ENCODE data around the gene SPNS2. TPM values are rescaled to one million over a fixed set of nuclear protein-coding genes. Genes with fewer than 3 reads are reported as not detected.

SPNS2 gene
- total RNA-seq, 1 donor from 2014 or later = 0.38 TPM

DNA sequence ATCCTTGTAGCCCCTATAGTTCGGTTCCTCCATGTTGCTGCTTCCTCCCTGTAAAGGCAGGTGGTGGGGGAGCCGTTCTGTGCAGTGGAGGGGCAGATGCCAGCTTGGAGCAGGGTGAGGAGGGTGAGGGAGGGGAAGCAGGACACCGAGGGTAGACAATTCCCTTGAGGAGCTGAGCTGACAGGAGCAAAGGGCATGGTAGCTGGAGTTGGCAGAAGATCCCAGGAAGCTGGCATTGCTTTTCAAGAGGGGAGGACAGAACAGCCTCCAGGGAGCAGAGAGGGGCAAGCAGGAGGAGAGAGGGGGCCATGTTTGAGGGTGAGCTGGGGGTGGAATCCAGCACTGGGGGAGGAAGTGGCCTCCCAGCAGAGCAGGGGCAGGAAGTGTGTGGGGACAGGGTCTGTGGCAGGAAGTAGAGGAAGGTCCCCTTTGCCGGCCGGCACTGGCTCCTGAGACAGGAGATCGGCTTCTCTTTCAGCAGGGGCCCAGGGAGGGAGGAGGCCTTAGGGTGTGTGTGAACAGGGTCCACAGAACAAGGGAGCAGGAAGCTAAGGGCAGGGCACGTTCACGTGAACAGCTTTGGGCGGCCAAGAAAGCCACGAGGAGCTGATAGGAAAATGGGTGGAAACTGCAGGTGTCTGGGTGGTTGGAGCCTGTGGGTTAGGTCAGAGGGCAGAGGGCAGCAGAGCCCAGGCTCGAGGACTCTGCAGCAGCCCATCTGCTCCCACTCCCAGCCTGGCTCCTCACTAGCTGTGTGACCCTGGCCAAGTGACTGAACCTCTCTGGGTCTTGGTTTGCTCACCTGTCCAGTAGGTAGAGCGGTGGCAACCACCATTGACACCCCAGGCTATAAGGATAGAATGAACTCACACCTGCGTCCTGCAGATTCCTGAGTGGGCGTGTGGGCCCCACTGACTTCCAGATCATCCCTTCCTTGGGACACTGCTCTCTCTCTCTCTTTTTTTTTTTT, 17.5 kb upstream of the SPNS2 start:
- Mint-ChIP-seq H3K9me3 (no peaks in the 10 kb centered on the region), H3K36me3 (ENCODE audit: low read depth) (no peaks in the 10 kb centered on the region), H3K4me1 (peaks cover 22% of the 10 kb centered on the region), H3K27me3 (peaks cover 5% of the 10 kb centered on the region), H3K27ac (no peak overlapping the region), H3K4me3 (peak overlapping the region; percentile 28)
- TF ChIP-seq, protein P1, sequence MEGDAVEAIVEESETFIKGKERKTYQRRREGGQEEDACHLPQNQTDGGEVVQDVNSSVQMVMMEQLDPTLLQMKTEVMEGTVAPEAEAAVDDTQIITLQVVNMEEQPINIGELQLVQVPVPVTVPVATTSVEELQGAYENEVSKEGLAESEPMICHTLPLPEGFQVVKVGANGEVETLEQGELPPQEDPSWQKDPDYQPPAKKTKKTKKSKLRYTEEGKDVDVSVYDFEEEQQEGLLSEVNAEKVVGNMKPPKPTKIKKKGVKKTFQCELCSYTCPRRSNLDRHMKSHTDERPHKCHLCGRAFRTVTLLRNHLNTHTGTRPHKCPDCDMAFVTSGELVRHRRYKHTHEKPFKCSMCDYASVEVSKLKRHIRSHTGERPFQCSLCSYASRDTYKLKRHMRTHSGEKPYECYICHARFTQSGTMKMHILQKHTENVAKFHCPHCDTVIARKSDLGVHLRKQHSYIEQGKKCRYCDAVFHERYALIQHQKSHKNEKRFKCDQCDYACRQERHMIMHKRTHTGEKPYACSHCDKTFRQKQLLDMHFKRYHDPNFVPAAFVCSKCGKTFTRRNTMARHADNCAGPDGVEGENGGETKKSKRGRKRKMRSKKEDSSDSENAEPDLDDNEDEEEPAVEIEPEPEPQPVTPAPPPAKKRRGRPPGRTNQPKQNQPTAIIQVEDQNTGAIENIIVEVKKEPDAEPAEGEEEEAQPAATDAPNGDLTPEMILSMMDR (IDR thresholded peaks at IDR 0.05) = no peak
- intact Hi-C loops (cut with micrococcal nuclease) = no loop called here
- ATAC-seq (ENCODE audit: low read depth) (peak; percentile 25), DNase-seq (no peak)
- POLR2A ChIA-PET = interaction anchor here (0.5 to 0.7 kb wide), 2 partner anchors 34 to 575 kb away, joined by 4 to 5 read pairs; no protein-coding TSS in a partner anchor
- CTCF ChIA-PET = no interaction called here

DNA sequence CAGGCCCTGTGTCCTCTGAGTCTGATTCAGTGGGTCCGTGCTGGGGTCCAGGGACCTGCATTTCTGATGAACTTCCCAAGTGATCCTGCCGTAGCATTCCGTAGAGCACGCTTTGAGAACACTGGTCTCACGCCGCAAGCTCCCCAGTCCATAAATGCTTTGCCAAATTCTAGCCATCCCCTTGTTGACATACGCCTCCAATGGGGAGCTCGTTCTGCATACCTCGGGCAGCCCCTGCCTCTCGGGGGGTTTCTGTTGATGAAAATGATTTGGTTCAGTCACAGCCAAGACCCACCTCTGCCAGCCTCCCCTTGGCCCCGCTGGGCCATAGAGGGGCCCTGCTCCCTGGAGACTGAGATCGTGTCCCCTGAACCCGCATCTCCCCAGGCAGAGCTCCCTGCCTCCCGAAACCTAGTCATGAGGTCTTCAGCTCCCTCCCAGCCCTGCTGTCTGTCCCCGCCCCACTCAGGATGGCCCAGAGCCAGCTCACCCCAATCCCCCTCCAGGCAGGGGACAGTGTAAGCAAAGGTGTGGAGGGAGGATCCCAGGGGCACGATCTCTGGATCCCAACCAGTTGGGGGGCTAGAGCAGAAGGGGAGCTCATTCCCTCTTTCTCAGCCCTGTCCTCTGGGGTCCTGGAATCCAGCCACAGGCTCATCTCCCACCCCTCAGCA, 16.2 kb upstream of the SPNS2 start:
- ChIA-PET POLR2A (interaction anchor here (0.6 kb wide), 1 partner anchor 339 kb away, joined by 3 read pairs; the partner anchor contains the start of genes CYB5D2 and ZZEF1), CTCF (no interaction called here)
- ATAC-seq (ENCODE audit: low read depth) (no peak), DNase-seq (no peak)
- Mint-ChIP-seq H3K36me3 (ENCODE audit: low read depth) (no peaks in the 10 kb centered on the region), H3K27ac (no peak overlapping the region), H3K4me3 (no peak overlapping the region), H3K9me3 (no peaks in the 10 kb centered on the region), H3K27me3 (peaks cover 3% of the 10 kb centered on the region), H3K4me1 (peaks cover 29% of the 10 kb centered on the region)
- intact Hi-C loops (cut with micrococcal nuclease) = no loop called here
- TF ChIP-seq, protein P1 (IDR thresholded peaks at IDR 0.05) = no peak

DNA sequence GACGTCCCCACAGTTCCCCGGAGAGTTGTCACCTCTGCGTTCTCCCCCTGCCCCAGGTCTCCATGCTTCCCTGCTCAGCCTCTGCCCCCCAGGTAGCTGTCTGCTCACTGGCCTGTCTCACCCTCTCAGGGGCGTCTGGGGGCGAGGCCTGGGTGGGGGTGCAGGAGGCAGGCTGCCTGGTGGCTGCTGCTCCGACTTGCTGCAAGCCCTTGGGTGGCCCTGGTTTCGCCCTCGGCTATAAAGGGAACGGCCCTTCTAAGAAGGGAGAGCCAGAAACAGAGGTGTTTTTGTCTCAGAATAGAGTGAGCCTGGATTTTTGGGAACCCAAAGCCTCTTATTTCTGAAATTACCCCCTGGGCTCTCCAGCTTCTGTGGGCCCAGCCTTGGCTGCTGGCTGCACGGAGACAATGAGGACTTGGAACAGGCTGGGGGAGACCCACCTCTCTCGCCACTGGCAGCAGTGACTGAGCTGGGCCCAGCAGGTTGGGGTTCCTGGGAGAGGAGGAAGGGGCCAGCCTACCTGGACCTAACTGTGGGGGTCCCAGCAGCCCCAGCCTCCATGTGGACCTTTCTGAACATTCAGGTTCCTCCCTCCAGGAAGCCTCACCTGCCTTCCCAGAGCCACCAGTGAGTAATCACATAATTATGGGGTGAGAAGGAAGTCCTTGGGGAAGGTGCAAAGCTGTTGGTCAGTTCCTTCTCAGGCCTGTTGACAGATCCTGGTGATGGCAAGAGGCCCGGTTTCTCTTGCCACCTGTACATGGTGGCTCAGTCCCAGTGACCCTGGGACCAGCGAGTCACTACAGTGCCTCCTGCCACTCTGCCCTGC, 15.5 kb upstream of the SPNS2 start:
- ATAC-seq (ENCODE audit: low read depth) = no peak
- no peaks in the 10 kb centered on the region for H3K9me3 Mint-ChIP-seq
- TF ChIP-seq, protein P1 (IDR thresholded peaks at IDR 0.05) = no peak

DNA sequence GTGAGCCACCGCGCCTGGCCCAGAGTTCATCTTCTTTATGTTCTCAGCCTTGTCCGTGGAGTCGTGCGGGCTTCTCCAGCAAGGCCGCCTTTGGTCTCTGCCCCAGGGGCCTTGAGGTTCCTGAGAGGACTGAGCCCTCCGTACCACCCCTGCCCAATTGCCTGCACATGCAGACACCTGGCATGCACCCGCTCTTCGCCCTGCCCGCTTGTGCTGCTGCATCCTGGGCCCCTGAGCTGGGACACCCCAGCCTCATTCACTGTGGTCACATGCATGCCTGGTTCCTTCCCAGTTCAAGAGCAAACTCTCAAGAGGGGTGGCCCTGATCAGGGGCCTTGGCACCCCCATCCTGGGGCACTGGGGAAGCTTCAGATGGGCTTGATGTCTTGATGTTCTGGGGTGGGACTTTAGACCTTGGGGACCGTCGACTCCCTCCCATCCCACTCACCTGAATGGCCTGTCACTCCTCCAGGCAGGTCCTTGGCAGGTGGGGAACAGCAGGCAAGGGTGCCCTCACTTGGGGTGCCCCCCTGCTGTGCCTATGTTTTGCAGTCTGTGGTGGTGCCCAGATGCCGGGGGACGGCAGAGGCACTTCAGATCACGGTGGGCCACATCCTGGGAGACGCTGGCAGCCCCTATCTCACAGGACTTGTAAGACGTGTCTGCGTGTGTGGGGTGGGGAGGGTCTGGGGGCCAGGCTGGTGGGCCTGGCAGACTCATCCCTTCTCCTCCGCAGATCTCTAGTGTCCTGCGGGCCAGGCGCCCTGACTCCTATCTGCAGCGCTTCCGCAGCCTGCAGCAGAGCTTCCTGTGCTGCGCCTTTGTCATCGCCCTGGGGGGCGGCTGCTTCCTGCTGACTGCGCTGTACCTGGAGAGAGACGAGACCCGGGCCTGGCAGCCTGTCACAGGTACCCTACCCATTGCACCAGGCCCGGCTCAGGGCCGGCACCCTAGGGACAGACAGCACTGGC, 12.7 kb upstream of the SPNS2 start:
- Mint-ChIP-seq H3K27ac (peak overlapping the region; percentile 35), H3K9me3 (no peaks in the 10 kb centered on the region), H3K27me3 (peaks cover 5% of the 10 kb centered on the region), H3K4me1 (peaks cover 26% of the 10 kb centered on the region), H3K4me3 (peak overlapping the region; percentile 73), H3K36me3 (ENCODE audit: low read depth) (no peaks in the 10 kb centered on the region)
- CTCF ChIA-PET = no interaction called here
- DNase-seq (no peak), ATAC-seq (ENCODE audit: low read depth) (peak; percentile 71)
- POLR2A ChIA-PET = no interaction called here
- TF ChIP-seq, protein P1 (IDR thresholded peaks at IDR 0.05) = no peak
- intact Hi-C loops (cut with micrococcal nuclease) = no loop called here

More for the DNA sequence above, 15.5 kb upstream of the SPNS2 start:
- peaks cover 3% of the 10 kb centered on the region for H3K27me3 Mint-ChIP-seq
- CTCF ChIA-PET = no interaction called here
- no peak overlapping the region for H3K4me3 Mint-ChIP-seq
- intact Hi-C loops (cut with micrococcal nuclease) = no loop called here
- DNase-seq = no peak
- H3K36me3 Mint-ChIP-seq (ENCODE audit: low read depth) = no peaks in the 10 kb centered on the region
- H3K4me1 Mint-ChIP-seq = peaks cover 29% of the 10 kb centered on the region
- no peak overlapping the region for H3K27ac Mint-ChIP-seq
- POLR2A ChIA-PET = interaction anchor here (0.6 kb wide), 1 partner anchor 340 kb away, joined by 3 read pairs; the partner anchor contains the start of genes CYB5D2 and ZZEF1
